Neuron (in vitro differentiated cells): ENCODE results near the gene CPLX3.

Source experiments
- H2AFZ ChIP-seq: one replicate; pipeline ENCODE4 v1.6.1; 2013; ENCODE audit warnings: low read depth, mild to moderate bottlenecking, inconsistent platforms, low read length, moderate library complexity
- H3K27me3 ChIP-seq: one replicate; pipeline ENCODE4 v1.6.1; 2013; ENCODE audit warnings: low read length; ENCODE audit not compliant: insufficient read depth
- H3K36me3 ChIP-seq: one replicate; pipeline ENCODE4 v1.6.1; 2013; ENCODE audit warnings: low read length; ENCODE audit not compliant: insufficient read depth
- H3K4me1 ChIP-seq: one replicate; pipeline ENCODE4 v1.6.1; 2013; ENCODE audit warnings: low read length; ENCODE audit not compliant: insufficient read depth
- H3K4me3 ChIP-seq: 2 replicates; pipeline ENCODE4 v1.5.1; 2013; ENCODE audit warnings: mild to moderate bottlenecking, low read length, moderate library complexity
- H3K9me3 ChIP-seq: one replicate; pipeline ENCODE4 v1.6.1; 2013; ENCODE audit warnings: low read length

The CPLX3 gene

GRCh38 chr15:74873756-74874424 lies 47.5 kb downstream of the CPLX3 start:
- Histone ChIP-seq H3K4me3 (peak overlapping the region; percentile 89), H2AFZ (peak overlapping the region; percentile 50), H3K27me3 (no peaks in the 10 kb centered on the region)

GRCh38 chr15:74878273-74878672 lies 51.8 kb downstream of the CPLX3 start:
- H3K4me3 ChIP-seq, result no peak overlapping the region
- H3K36me3 ChIP-seq, result no peaks in the 10 kb centered on the region
- H3K9me3 ChIP-seq, result peaks cover 8% of the 10 kb centered on the region
- no peaks in the 10 kb centered on the region for H3K27me3 ChIP-seq
- H2AFZ ChIP-seq, result no peak overlapping the region
- peaks cover 4% of the 10 kb centered on the region for H3K4me1 ChIP-seq

More at GRCh38 chr15:74873756-74874424, 47.5 kb downstream of the CPLX3 start:
- H3K9me3 ChIP-seq, result peaks cover 3% of the 10 kb centered on the region
- peaks cover 6% of the 10 kb centered on the region for H3K36me3 ChIP-seq
- peaks cover 8% of the 10 kb centered on the region for H3K4me1 ChIP-seq
